Esophagus muscularis mucosa (tissue), 4 donors: ENCODE results near the gene C1orf35.

Experiments
- CTCF ChIP-seq, 3 experiments: fragments of 200-600 bp in 2 of 3; fragments of 450-650 bp in 1 of 3; sonication (generic) in 2 of 3; IDR thresholded peaks; one replicate each; pipeline ENCODE4 v1.5.1; 2017 to 2019; ENCODE audit warnings: antibody characterized with exemption in 3 of 3, mild to moderate bottlenecking in 2 of 3, moderate library complexity in 1 of 3
- EP300 ChIP-seq: sonication (generic); formaldehyde crosslinking; IDR thresholded peaks from one replicate; pipeline ENCODE4 v1.6.1; 2017; ENCODE audit warnings: antibody characterized with exemption
- POLR2A ChIP-seq: fragments of 450-650 bp; IDR thresholded peaks from one replicate; pipeline ENCODE4 v1.6.1; 2017; ENCODE audit warnings: antibody characterized with exemption, moderate library complexity, mild to moderate bottlenecking, low read depth
- POLR2AphosphoS5 ChIP-seq, 2 donors: sonication (generic); formaldehyde crosslinking; IDR thresholded peaks; one replicate each; pipeline ENCODE4 v1.6.1; 2017; ENCODE audit warnings: antibody characterized with exemption in 2 of 2

- TF ChIP-seq POLR2A (no peak), CTCF (IDR thresholded peaks at IDR 0.05) (no peak), POLR2AphosphoS5 (IDR thresholded peaks at IDR 0.05) (no peak), EP300 (no peak)
Observed at GRCh38 chr1:228089519-228090380, 13.4 kb downstream of the C1orf35 start.
